Caco-2 (cell line): Measurements from ENCODE around the gene LGALS4. TPM values are rescaled to one million over a fixed set of nuclear protein-coding genes. Genes with fewer than 3 reads are reported as not detected.
"Not testable (repeated sequence)": the region's sequence is repeated elsewhere in the genome, so short reads cannot be mapped to it uniquely, and the experiment has no call there.

Experiments used
- BruUV-seq: library from RNA; stranded (reverse); fragments of 400-500 nt; replicated peaks from 2 replicates; lab custom pipeline; 2021; lab: Mats Ljungman, UMichigan
- CTCF ChIA-PET: fragments of 300-600 bp; sonication (Branson Sonifier 250); formaldehyde crosslinking; loops from one replicate; lab custom pipeline; 2022; ENCODE audit warnings: antibody characterized with exemption; lab: Charles Lee
- POLR2A ChIA-PET: fragments of 300-600 bp; sonication (Branson Sonifier 250); formaldehyde crosslinking; loops from one replicate; lab custom pipeline; 2022; ENCODE audit warnings: antibody characterized with exemption; lab: Charles Lee
- DNase-seq, 2 experiments: peaks; one replicate each; pipeline versions ENCODE4 v3.0.0 to v3.0.0-alpha.2; 2020 to 2022
- H3K27me3 ChIP-seq: replicated peaks from 2 replicates; pipeline ENCODE4 v1.6.0; 2011; ENCODE audit warnings: low read length; ENCODE audit not compliant: control insufficient read depth, insufficient read depth
- H3K36me3 ChIP-seq: 2 replicates; pipeline ENCODE4 v1.5.1; 2011; ENCODE audit warnings: low read length; ENCODE audit not compliant: control insufficient read depth, insufficient read depth
- H3K4me1 ChIP-seq: fragments of 250-450 bp; sonication (Bioruptor Pico); 2 replicates; pipeline ENCODE4 v1.5.1; 2020; ENCODE audit warnings: mild to moderate bottlenecking
- H3K4me3 ChIP-seq: 2 replicates; pipeline ENCODE4 v1.5.1; 2011; ENCODE audit warnings: low read depth, mild to moderate bottlenecking, control low read depth, low read length
- H3K9me3 ChIP-seq: fragments of 250-450 bp; sonication (Bioruptor Pico); 2 replicates; pipeline ENCODE4 v1.5.1; 2020; ENCODE audit warnings: mild to moderate bottlenecking, moderate library complexity
- H3K27ac Mint-ChIP-seq: one replicate; pipeline ENCODE4 v1.8.0; 2022; ENCODE audit warnings: mixed read lengths; ENCODE audit not compliant: unreplicated experiment
- H3K27me3 Mint-ChIP-seq: one replicate; pipeline ENCODE4 v1.8.0; 2022; ENCODE audit warnings: mixed read lengths; ENCODE audit not compliant: insufficient read depth, unreplicated experiment
- H3K36me3 Mint-ChIP-seq: one replicate; pipeline ENCODE4 v1.8.0; 2022; ENCODE audit warnings: mild to moderate bottlenecking, mixed read lengths; ENCODE audit not compliant: insufficient read depth, unreplicated experiment
- H3K4me1 Mint-ChIP-seq: one replicate; pipeline ENCODE4 v1.8.0; 2022; ENCODE audit warnings: low read depth, mixed read lengths; ENCODE audit not compliant: unreplicated experiment
- H3K4me3 Mint-ChIP-seq: one replicate; pipeline ENCODE4 v1.8.0; 2022; ENCODE audit warnings: mild to moderate bottlenecking, moderate library complexity, mixed read lengths; ENCODE audit not compliant: unreplicated experiment
- H3K9me3 Mint-ChIP-seq: one replicate; pipeline ENCODE4 v1.8.0; 2022; ENCODE audit warnings: mixed read lengths; ENCODE audit not compliant: unreplicated experiment
- CTCF ChIP-seq, 2 experiments: fragments of 200-600 bp in 1 of 2; IDR thresholded peaks; 1 replicate in 1 of 2; 2 replicates in 1 of 2; pipeline versions ENCODE4 v1.5.1 to v1.8.0; 2011 to 2022; ENCODE audit warnings: antibody characterized with exemption in 1 of 2, control low read depth in 1 of 2, inconsistent platforms in 1 of 2, low read depth in 1 of 2, low read length in 1 of 2, mild to moderate bottlenecking in 1 of 2, moderate library complexity in 1 of 2; ENCODE audit not compliant: insufficient read depth in 1 of 2, severe bottlenecking in 1 of 2, unreplicated experiment in 1 of 2
- intact Hi-C: fragments of 100-400 bp; cut with micrococcal nuclease; formaldehyde crosslinking; loops from one replicate; pipeline ENCODE4 v1.10.0; 2022; ENCODE audit not compliant: unreplicated experiment
- total RNA-seq: library from RNA; stranded (reverse); gene quantifications from 2 replicates; pipeline ENCODE4 v1.2.3, GENCODE V29; 2022

The LGALS4 gene
- total RNA-seq, 1 experiment from 2014 or later = 2.2 TPM

- intact Hi-C loops = no loop called here
- Histone ChIP-seq H3K9me3 (no peaks in the 10 kb centered on the region), H3K27me3 (no peaks in the 10 kb centered on the region), H3K4me1 (peaks cover 26% of the 10 kb centered on the region; the same call in 1 of the 2 replicates), H3K36me3 (no peaks in the 10 kb centered on the region; the same call in none of the 2 replicates), H3K4me3 (no peak overlapping the region)
- H3K4me1 Mint-ChIP-seq = peaks cover 19% of the 10 kb centered on the region
- H3K9me3 Mint-ChIP-seq = no peaks in the 10 kb centered on the region
- ChIA-PET CTCF (no interaction called here), POLR2A (interaction anchor here (0.6 kb wide), 1 partner anchor 22 kb away, joined by 3 read pairs; no protein-coding TSS in a partner anchor)
- H3K27me3 Mint-ChIP-seq = no peaks in the 10 kb centered on the region
- no peak for DNase-seq
- TF ChIP-seq CTCF (IDR thresholded peaks at IDR 0.05; ENCODE audit: insufficient read depth in 1 of 2, low read depth in 1 of 2, low read length in 1 of 2, severe bottlenecking in 1 of 2, unreplicated experiment in 1 of 2) = no peak
- BruUV-seq = no TSS peak
- no peak overlapping the region for H3K27ac Mint-ChIP-seq
- H3K4me3 Mint-ChIP-seq = no peak overlapping the region
- H3K36me3 Mint-ChIP-seq = peaks cover 87% of the 10 kb centered on the region
Observed at GRCh38 chr19:38826856-38827551, 14.3 kb upstream of the LGALS4 start.

GRCh38 chr19:38825936-38826335, 13.2 kb upstream of the LGALS4 start:
- H3K9me3 Mint-ChIP-seq, H3K27ac Mint-ChIP-seq, H3K27me3 ChIP-seq, H3K36me3 ChIP-seq, DNase-seq, CTCF ChIA-PET, H3K27me3 Mint-ChIP-seq, BruUV-seq, H3K9me3 ChIP-seq, intact Hi-C loops: not testable (repeated sequence)
- Mint-ChIP-seq H3K4me1 (peaks cover 20% of the 10 kb centered on the region), H3K4me3 (peak overlapping the region; percentile 33), H3K36me3 (peaks cover 84% of the 10 kb centered on the region)
- Histone ChIP-seq H3K4me1 (peaks cover 34% of the 10 kb centered on the region), H3K4me3 (peak overlapping the region; percentile 7; the same call in 1 of the 2 replicates)
- POLR2A ChIA-PET = interaction anchor here (0.6 kb wide), 1 partner anchor 23 kb away, joined by 3 read pairs; no protein-coding TSS in a partner anchor

GRCh38 chr19:38821230-38821825, 8.6 kb upstream of the LGALS4 start:
- H3K4me3 ChIP-seq, intact Hi-C loops, H3K27me3 ChIP-seq, BruUV-seq, H3K9me3 ChIP-seq, DNase-seq, H3K9me3 Mint-ChIP-seq, H3K36me3 ChIP-seq, CTCF ChIA-PET, H3K27me3 Mint-ChIP-seq, H3K4me3 Mint-ChIP-seq: not testable (repeated sequence)
- peaks cover 47% of the 10 kb centered on the region for H3K4me1 ChIP-seq
- Mint-ChIP-seq H3K27ac (peak overlapping the region; percentile 70), H3K36me3 (peaks cover 59% of the 10 kb centered on the region), H3K4me1 (peaks cover 21% of the 10 kb centered on the region)
- POLR2A ChIA-PET = interaction anchor here (0.5 to 1.7 kb wide), 2 partner anchors 10 to 28 kb away, joined by 4 to 5 read pairs; partner anchors contain the start of gene ECH1
